Ammon's horn (tissue), 1 donor: Measurements from ENCODE around the gene GREB1L.
"Not testable (repeated sequence)": the region's sequence is repeated elsewhere in the genome, so short reads cannot be mapped to it uniquely, and the experiment has no call there.

ENCODE experiments used
- DNase-seq: peaks from one replicate; pipeline ENCODE4 v3.0.0-alpha.2; 2016; ENCODE audit warnings: low spot score

The GREB1L gene

DNA sequence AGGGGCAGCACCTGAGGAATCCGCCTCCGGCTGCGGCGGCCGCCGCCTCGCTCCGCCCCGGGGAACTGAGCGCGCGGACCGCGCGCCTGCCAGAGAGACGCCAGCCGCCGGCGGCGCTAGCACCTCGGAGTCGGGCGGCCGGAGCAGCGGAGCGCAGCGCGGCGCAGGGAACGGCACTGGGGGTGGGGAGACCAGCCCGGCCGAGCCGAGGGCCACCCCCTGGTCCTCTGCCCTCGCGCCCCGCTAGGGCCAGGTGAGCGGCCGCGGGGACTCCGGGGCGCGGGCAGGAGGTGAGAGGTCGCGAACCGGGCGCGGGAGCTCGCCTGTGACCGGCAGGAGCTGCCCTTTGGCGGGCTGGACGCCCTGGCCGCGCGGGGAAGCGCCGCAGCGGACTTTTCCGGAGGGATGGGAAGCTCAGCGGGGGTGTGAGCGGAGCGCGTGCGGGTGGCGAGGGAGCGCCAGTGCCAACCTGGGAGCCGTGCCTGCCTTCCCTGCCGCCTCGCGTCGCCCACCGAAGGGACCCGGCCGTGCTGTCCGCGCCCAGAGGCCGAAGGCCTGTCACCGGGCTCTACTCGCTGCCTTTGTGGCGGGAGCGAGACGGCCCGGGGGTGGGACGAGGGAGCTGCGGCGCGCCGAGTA, at the start of gene GREB1L:
Gene GREB1L, plus strand, starts transcription at position 92 of the 639 bp plus-strand sequence. CDS start 141,287 bp downstream, outside the sequence.
- peak; percentile 60 for DNase-seq

DNA sequence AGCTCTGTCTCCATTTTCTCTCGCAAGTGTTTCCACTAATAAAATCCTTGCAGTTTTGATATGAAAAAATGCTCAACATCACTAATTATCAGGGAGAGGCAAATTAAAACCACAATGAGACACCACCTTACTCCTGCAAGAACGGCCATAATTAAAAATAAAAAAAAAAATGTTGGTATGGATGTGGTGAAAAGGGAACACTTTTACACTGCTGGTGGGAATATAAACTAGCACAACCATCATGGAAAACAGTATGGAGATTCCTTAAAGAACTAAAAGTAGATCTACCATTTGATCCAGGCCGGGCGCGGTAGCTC, 49.8 kb upstream of the GREB1L start:
- no peak for DNase-seq

DNA sequence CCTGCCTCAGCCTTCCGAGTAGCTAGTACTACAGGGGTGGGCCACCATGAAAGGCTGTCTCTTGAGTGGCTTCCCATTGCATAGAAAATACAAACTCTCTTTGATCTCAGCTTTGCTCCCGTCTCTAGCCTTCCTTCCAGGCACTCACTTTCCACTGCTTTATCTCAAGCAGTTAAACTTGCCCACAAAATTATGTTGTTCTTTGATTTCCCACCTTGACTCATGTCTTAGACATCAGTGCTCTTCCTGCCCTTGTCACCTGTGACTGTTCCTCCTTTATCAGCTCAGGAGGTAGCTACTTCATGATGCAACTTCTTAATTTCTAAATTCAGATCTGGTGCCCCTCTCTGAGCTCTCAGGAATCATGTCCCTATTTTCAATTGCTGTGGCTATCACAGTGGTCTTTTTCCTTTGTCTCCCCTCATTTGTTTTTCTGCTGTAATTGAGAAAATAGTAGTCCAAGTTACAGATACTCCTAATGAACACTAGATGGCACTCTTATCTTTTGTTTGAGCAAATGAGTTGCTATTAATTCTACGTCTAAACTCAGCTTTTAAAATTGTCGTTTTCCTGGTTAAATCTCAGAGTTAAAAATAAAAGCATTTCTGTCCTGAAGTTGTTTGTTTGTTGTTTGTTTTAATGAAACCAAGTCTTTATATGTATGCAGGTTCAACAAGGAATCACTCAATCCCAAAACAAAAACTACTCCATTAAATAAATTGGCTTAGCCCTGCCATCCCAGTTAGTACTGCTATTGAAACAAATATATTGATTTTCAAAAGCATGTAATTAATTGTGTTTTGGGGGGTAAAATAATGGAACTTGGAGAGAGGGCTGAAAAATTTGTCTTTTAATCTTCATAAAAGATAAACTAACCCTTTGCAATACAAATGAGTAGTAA, 46.9 kb upstream of the GREB1L start:
- peak; percentile 45 for DNase-seq

GRCh38 chr18:21196426-21196825, 45.6 kb upstream of the GREB1L start:
- no peak for DNase-seq

DNA sequence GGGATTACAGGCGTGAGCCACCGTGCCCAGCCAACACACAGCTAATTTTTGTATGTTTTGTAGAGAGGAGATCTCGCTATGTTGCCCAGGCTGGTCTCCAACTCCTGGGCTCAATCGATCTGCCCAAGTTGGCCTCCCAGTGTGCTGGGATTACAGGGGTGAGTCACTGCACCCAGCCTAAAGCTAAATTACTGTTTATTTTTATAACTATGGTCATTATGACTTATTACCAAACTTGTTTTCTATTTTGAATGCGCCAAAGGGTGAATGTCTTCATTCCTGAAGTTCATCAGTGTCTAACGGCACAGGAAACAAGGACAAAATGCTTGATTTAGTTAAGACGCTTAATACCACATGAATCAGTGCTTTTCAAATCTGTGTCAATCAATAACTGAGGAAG, 38.9 kb upstream of the GREB1L start:
- no peak for DNase-seq

- no peak for DNase-seq
Observed at GRCh38 chr18:21203542-21204241, 38.3 kb upstream of the GREB1L start.

GRCh38 chr18:21205695-21206094, 36.3 kb upstream of the GREB1L start:
- no peak for DNase-seq

GRCh38 chr18:21210278-21210677, 31.8 kb upstream of the GREB1L start:
- no peak for DNase-seq

GRCh38 chr18:21210784-21211183, 31.2 kb upstream of the GREB1L start:
- DNase-seq, result no peak

DNA sequence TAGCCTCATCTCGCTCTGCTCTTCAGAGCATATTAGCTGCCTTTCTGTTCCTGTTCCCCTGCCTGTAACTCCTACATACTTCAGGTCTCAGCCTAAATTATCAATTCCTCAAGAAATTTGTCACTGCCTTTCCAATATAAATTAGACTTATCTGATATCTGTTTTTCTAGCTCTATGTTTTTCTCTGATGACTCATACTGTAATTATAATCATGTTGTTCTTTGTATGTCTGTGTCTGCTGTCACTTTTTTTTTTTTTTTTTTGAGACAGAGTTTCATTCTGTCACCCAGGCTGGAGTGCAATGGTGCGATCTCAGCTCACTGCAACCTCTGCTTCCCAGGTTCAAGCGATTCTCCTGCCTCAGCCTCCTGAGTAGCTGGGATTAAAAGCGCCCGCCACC, 27.6 kb upstream of the GREB1L start:
- not testable (repeated sequence) for DNase-seq

DNA sequence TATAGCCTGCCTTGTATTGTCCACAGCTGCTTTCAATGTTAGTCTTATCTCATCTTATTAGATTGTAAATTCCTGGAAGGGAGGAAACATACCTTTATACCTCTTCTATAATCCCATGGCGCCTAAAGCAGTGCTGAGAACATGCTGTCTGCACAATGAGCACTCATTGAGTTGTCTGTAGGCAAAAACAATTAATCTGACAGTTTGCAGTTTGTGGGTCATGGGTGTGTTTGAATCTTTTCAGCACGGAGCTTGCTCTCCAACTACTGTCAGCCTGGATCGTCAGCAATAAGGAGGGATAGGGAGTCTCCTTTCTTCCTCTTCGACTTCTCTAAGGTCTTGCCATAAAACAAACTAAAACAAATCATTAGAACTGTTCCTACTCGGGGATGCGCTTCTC, 26.5 kb upstream of the GREB1L start:
- DNase-seq, result no peak

DNA sequence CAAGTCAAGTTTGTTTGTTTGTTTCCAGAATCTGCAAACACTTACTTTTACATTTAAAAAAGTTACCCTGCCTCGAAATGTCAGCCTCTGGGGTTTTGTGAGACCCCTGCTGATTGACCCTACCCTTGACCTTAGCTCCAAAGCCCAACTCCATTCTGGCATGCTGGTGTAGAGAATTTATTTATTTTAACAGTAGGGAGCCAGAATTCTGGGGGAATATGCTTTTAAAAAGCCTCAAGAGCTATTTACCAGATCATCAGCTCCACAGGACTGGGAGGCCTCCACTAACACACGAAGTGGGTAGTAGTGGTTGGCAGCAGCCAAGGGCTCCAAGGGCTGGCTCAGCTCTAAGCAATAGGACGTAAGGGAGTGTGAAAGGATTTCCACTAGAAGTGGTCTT, 23.2 kb upstream of the GREB1L start:
- DNase-seq, result no peak

GRCh38 chr18:21230436-21230835, 11.6 kb upstream of the GREB1L start:
- no peak for DNase-seq

- DNase-seq, result peak; percentile 17
Observed at GRCh38 chr18:21241301-21242048, 557 bp upstream of the GREB1L start.

- DNase-seq, result peak; percentile 24
Observed at GRCh38 chr18:21242780-21243401, 859 bp downstream of the GREB1L start.

GRCh38 chr18:21254576-21254975, 12.5 kb downstream of the GREB1L start:
- no peak for DNase-seq

GRCh38 chr18:21255211-21255610, 13.2 kb downstream of the GREB1L start:
- no peak for DNase-seq

DNA sequence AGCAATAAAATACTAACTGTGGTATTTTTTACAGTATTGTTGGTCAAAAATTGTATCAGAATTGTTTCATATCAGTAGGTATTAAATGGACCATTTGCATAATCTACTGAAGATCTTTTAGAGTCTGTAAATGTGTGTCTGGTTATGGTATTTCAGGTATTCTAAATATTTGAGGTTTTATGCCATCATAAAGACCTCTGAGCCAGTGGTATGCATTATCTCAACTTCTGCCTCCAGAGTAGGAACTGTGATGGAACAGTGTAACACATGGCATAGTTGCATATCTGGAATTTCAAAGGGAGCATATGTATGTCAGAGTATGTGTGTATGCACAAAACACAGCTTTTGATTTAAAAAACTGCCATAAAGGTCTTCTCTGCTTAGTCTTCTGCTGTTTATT, 15.4 kb downstream of the GREB1L start:
- no peak for DNase-seq

- DNase-seq, result no peak
Observed at GRCh38 chr18:21260621-21261020, 18.6 kb downstream of the GREB1L start.

DNA sequence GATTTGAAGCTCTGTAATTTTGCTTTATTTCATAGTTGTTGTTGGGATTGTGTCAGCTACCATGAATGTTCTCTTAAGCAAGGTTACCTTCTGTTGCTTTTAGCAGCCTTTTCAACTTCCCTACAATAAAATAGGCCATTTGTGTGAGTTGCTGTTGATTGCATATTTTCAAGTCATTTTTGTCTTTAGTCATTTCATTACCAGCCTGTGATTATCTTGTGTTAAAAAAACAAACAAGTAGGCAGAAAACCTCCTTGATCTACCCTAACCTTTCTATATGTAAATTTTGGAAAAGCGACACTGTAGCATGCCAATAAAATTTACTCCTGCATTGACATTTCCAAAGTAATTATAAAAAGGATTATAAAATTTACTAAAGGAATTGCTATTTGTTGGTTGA, 19.3 kb downstream of the GREB1L start:
- DNase-seq, result no peak

GRCh38 chr18:21262244-21262643, 20.2 kb downstream of the GREB1L start:
- DNase-seq, result no peak

GRCh38 chr18:21262979-21263378, 20.9 kb downstream of the GREB1L start:
- DNase-seq, result peak; percentile 86
